ENCODE results near the gene TGFB3.

TGFB3 gene

DNA sequence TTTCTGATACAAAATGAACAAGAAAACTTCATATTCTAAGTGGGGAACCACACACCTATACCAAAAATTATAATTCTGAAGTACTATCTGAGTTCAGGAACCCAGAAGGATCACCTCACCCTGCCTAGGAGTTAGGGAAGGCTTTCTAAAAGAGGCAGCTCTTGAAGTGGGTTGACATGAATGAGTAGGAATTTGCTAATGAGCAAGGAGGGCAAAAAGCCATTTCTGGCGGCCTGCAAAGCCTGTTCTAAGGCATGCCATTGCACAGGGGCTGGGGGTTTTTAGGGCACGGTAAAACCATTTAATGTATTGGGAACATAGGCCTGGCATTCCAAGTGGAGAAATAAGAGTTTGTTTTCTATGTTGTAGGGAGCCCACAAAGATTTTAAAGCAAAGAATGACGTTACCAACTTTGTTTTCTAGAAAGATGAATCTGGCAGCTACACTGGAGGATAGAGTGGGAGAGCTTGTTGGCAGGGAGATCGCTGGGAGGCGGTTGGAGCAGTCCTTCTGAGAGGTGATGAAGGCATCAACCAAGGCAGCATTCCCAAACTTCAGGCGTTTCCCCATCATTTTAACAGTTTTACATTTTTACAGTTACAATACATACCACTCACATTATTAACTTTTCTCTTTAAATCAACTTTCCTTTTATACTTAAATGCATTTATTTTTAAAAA lies 17.9 kb upstream of the TGFB3 start:
- H3K36me3 ChIP-seq (ENCODE audit: low read length): no peaks in the 10 kb centered on the region
- H3K9me3 ChIP-seq (ENCODE audit: insufficient read depth, low read length): no peaks in the 10 kb centered on the region
- no peak overlapping the region for H3K4me3 ChIP-seq (ENCODE audit: insufficient read depth, low read length, poor library complexity, severe bottlenecking)
- no peaks in the 10 kb centered on the region for H3K27me3 ChIP-seq (ENCODE audit: low read length)
- no peak overlapping the region for H3K27ac ChIP-seq (ENCODE audit: low read depth, low read length)
- H3K79me2 ChIP-seq (ENCODE audit: insufficient read depth, low read length): no peaks in the 10 kb centered on the region
- no peaks in the 10 kb centered on the region for H3K9me2 ChIP-seq (replicated peaks; ENCODE audit: insufficient read depth, low read length)
- no peak overlapping the region for H3K4me2 ChIP-seq (ENCODE audit: low read depth, low read length, poor library complexity, severe bottlenecking)
- TF ChIP-seq EZH2phosphoT487 (conservative IDR thresholded peaks at IDR 0.05; ENCODE audit: low read length): no peak
- TF ChIP-seq, protein P1, sequence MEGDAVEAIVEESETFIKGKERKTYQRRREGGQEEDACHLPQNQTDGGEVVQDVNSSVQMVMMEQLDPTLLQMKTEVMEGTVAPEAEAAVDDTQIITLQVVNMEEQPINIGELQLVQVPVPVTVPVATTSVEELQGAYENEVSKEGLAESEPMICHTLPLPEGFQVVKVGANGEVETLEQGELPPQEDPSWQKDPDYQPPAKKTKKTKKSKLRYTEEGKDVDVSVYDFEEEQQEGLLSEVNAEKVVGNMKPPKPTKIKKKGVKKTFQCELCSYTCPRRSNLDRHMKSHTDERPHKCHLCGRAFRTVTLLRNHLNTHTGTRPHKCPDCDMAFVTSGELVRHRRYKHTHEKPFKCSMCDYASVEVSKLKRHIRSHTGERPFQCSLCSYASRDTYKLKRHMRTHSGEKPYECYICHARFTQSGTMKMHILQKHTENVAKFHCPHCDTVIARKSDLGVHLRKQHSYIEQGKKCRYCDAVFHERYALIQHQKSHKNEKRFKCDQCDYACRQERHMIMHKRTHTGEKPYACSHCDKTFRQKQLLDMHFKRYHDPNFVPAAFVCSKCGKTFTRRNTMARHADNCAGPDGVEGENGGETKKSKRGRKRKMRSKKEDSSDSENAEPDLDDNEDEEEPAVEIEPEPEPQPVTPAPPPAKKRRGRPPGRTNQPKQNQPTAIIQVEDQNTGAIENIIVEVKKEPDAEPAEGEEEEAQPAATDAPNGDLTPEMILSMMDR (IDR thresholded peaks at IDR 0.05; ENCODE audit: insufficient read depth, low read length, poor library complexity, severe bottlenecking): no peak
- H4K20me1 ChIP-seq (ENCODE audit: low read depth, low read length): no peaks in the 10 kb centered on the region
- H3K9ac ChIP-seq (ENCODE audit: low read length): no peak overlapping the region
- no peak overlapping the region for H2AFZ ChIP-seq (ENCODE audit: low read depth, low read length, severe bottlenecking)
- H3F3A ChIP-seq (ENCODE audit: insufficient read depth): no peaks in the 10 kb centered on the region

DNA sequence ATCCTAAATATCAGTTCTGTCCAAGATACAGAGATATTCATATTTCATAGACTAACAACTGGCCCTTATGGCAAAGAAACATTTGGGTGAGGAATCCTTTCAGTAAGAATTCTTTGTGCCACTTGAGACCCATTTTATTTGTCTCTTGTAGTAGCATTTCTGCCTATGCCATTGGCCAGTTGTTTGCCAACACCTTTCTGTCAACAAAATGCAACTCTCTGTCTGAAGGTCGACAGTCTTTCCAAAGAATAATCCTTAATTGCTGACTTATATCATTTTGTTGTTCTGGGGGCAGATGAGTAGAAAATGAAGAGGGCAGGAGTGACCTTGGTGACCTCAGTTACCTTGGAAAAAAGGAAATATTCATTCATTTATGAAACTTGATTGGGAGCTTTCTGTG lies 14.7 kb upstream of the TGFB3 start:
- no peaks in the 10 kb centered on the region for H3F3A ChIP-seq (ENCODE audit: insufficient read depth)
- no peak overlapping the region for H2AFZ ChIP-seq (ENCODE audit: low read depth, low read length, severe bottlenecking)
- no peak overlapping the region for H3K27ac ChIP-seq (ENCODE audit: low read depth, low read length)
- no peak overlapping the region for H3K9ac ChIP-seq (ENCODE audit: low read length)
- no peaks in the 10 kb centered on the region for H3K9me2 ChIP-seq (replicated peaks; ENCODE audit: insufficient read depth, low read length)
- H3K4me3 ChIP-seq (ENCODE audit: insufficient read depth, low read length, poor library complexity, severe bottlenecking): no peak overlapping the region
- H3K36me3 ChIP-seq (ENCODE audit: low read length): no peaks in the 10 kb centered on the region
- H3K4me2 ChIP-seq (ENCODE audit: low read depth, low read length, poor library complexity, severe bottlenecking): no peak overlapping the region
- no peaks in the 10 kb centered on the region for H3K9me3 ChIP-seq (ENCODE audit: insufficient read depth, low read length)
- no peaks in the 10 kb centered on the region for H4K20me1 ChIP-seq (ENCODE audit: low read depth, low read length)
- no peak for TF ChIP-seq EZH2phosphoT487 (conservative IDR thresholded peaks at IDR 0.05; ENCODE audit: low read length)
- TF ChIP-seq, protein P1 (IDR thresholded peaks at IDR 0.05; ENCODE audit: insufficient read depth, low read length, poor library complexity, severe bottlenecking): no peak
- H3K27me3 ChIP-seq (ENCODE audit: low read length): no peaks in the 10 kb centered on the region
- no peaks in the 10 kb centered on the region for H3K79me2 ChIP-seq (ENCODE audit: insufficient read depth, low read length)

DNA sequence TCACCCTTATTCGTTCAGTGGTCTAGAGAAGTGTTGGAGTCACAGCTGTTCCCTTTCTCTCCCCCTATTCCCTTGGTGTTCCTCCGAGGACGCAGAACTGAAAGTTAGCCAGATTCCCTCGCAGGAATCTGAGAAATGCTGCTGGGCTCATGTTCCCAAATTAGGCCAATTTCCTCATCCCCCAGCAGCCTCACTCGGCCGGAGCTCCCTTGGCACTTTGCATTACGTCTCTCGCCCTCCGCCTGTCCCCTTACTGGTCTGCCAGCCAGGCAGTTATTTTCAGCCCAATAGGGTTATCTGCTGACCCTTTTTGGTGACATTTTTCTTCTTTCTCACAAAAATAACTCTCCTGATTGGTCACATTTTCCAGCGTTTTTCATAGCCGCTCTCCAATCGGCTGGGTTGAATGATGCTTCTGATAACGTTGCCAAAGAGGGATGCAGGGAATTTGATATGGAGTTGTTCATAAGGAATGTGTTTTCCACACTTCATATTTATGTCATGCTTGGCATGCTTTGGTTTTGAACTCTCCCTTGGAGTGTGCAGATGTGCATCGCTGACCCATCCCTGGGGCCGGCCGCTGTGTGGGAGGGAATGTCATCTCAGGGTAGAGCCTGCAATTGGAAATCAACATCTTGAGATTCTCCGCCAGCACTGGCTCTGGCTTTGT lies 13.7 kb upstream of the TGFB3 start:
- H3K36me3 ChIP-seq (ENCODE audit: low read length): no peaks in the 10 kb centered on the region
- no peak overlapping the region for H3K27ac ChIP-seq (ENCODE audit: low read depth, low read length)
- no peak overlapping the region for H3K4me3 ChIP-seq (ENCODE audit: insufficient read depth, low read length, poor library complexity, severe bottlenecking)

More for the DNA sequence above, 13.7 kb upstream of the TGFB3 start:
- TF ChIP-seq, protein P1 (IDR thresholded peaks at IDR 0.05; ENCODE audit: insufficient read depth, low read length, poor library complexity, severe bottlenecking): no peak
- no peak for TF ChIP-seq EZH2phosphoT487 (conservative IDR thresholded peaks at IDR 0.05; ENCODE audit: low read length)
- no peak overlapping the region for H3K4me2 ChIP-seq (ENCODE audit: low read depth, low read length, poor library complexity, severe bottlenecking)
- no peak overlapping the region for H2AFZ ChIP-seq (ENCODE audit: low read depth, low read length, severe bottlenecking)
- no peaks in the 10 kb centered on the region for H3K79me2 ChIP-seq (ENCODE audit: insufficient read depth, low read length)
- H3K9ac ChIP-seq (ENCODE audit: low read length): no peak overlapping the region
- no peaks in the 10 kb centered on the region for H4K20me1 ChIP-seq (ENCODE audit: low read depth, low read length)
- no peaks in the 10 kb centered on the region for H3K9me3 ChIP-seq (ENCODE audit: insufficient read depth, low read length)
- no peaks in the 10 kb centered on the region for H3K27me3 ChIP-seq (ENCODE audit: low read length)
- H3F3A ChIP-seq (ENCODE audit: insufficient read depth): no peaks in the 10 kb centered on the region
- no peaks in the 10 kb centered on the region for H3K9me2 ChIP-seq (replicated peaks; ENCODE audit: insufficient read depth, low read length)
